ENCODE measurements around the gene NACC2.

GRCh38 chr9:136144450-136144849, 49.4 kb upstream of the NACC2 start:
- TF ChIP-seq CTCF (IDR thresholded peaks at IDR 0.05 in 8 of 11, conservative IDR thresholded peaks at IDR 0.05 in 3 of 11) (no peak), POLR2A (IDR thresholded peaks at IDR 0.05) (no peak)
